Epidermal melanocyte (primary cell): ENCODE data around the gene NUP214.

Experiments used
- DNase-seq: peaks from one replicate; pipeline ENCODE4 v3.0.0; 2011; ENCODE audit warnings: low spot score; ENCODE audit not compliant: insufficient read length

NUP214 gene

GRCh38 chr9:131125288-131126058 is at the start of gene NUP214:
TSS of gene NUP214 (plus strand) at chr9:131125586. CDS start at chr9:131125705, 119 bp downstream.
- peak; percentile 97 for DNase-seq

GRCh38 chr9:131076347-131077195 is 48.8 kb upstream of the NUP214 start:
- DNase-seq: no peak

DNA sequence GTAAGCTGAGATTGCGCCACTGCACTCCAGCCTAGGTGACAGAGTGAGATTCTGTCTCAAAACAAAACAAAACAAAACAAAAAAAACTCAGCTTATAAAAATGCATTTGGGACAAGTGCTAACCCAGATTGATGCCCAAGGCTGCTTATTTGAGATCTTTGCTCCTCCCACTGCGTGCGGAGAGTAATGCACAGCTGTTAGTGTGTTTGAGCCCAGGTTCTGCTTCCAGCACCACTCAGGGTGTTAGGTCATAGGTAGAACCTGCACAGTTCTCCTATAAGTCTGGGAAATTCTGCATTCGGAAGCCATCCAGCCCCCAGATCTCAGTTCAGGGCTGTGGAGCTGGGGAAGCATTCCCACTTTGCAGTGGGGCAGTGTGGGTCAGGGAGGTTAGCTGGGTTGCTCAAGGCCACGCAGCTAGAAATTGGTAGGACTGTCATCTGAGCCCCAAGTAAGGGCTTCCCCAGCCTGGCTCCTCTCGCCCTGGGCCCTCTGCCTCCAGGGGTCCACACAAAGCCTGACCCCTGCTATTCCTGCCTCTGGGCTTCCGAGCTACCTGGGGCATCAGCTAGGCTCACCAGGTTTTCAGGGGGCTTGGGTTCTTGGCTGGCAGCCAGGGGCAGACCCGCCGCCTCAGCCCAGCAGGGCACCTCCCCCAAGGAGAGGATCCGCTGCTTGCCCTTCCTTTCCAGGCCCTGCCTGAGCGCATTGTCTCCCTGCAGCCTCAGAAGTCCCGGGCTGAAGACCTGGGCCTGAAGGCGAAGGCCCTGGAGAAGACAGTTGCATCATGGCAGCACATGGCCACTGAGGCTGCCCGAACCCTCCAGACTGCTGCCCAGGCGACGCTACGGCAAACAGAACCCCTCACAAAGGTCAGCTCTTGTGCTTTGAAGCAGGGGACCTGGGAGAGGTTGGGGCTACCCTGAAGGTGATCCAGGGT is 46.7 kb upstream of the NUP214 start:
- no peak for DNase-seq

DNA sequence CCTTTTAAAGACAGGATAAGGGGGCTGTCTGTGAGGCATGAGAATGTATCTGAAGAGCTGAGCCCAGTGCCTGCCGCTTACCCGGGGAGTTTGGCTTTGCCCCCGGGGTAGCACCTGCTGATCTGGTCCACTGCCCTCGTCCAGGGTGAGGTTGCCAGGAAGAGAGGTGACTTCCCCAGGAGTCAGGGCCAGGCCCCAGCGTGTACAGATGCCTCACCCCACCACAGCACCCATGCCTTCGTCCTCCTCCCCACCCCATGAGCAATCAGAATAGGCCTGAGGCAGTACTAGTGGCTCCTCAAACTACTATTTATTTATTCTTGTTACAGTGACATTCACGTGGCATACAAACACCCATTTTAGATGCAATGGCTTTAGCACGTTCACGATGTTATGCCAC is 44.8 kb upstream of the NUP214 start:
- no peak for DNase-seq

DNA sequence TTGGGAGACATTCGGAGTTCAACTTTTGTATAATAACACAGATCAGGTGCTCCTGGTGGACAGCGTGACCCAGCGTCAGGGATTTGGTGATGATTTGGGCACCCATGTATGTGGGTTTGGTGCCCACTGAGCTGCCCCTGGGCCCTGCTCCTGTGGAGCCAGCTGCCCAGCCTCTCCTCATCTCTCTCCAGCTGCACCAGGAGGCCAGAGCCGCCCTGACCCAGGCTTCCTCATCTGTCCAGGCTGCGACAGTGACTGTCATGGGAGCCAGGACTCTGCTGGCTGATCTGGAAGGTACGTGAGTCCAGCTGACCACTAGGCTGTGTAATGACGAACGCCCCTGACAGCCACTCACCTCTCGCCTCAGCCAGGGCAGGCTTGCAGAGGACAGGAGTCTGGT is 43.5 kb upstream of the NUP214 start:
- DNase-seq: no peak

DNA sequence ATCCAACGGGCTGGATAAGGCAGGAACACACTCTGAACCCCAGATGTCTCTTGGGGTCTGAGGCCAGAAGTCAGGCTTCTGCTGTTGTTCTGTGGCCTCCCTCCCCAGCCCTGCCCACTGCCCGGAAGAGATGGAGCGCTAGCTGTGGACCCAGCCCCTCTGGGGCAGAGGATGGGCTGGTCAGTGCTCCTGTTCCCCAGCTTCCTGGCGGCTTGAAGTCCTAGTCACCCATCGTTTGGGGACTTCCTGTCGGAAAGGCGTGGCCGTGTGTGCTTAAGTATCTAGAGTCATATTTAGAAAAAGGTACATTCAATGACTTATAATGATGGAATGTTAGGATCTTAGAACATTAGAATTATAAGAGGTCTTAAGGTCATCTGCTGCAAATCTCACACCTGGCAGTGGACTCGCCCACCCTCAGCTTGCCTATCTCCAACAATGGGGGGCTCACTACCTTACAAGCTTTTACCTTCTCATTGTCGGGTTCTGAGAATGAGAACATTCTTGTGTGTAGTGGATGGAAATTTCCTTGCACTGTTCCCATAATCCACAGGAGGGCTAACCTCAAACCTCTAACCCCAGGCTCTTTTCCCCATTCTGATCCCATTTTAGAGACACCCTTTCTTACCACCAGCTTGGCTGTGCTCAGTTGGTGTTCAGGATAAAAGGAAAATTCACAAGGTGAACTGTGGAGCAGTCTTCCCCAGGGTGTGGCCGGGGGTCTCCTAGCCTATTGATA is 42.4 kb upstream of the NUP214 start:
- DNase-seq: no peak

DNA sequence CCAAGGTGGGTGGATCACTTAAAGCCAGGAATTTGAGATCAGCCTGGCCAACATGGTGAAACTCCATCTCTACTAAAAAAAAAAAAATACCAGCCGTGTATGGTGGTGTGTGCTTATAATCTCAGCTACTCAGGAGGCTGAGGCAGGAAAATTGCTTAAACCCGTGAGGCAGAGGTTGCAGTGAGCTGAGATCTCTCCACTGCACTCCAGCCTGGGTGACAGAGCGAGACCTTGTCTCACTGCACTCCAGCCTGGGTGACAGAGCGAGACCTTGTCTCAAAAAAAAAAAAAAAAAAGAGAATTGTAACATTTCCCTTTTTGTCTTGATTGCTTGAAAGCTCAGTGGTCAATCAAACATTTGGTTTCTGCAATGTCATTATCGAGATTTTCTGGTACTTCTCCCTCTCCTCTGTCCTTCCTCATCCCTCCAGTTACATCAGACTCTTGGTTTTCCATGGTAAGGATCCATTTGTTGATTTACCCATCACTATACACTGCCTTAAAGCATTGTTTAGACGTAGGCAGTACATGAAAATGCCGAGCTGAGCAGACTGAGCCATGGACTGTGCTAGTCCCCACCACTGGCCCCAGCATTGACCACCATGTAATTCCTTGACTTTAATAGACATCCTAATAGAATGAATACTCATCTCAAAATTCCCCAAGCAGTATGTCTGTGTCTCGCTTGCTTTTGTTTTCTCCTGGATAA is 40.6 kb upstream of the NUP214 start:
- no peak for DNase-seq

- DNase-seq: no peak
Measured at GRCh38 chr9:131085370-131086122, 39.8 kb upstream of the NUP214 start.

DNA sequence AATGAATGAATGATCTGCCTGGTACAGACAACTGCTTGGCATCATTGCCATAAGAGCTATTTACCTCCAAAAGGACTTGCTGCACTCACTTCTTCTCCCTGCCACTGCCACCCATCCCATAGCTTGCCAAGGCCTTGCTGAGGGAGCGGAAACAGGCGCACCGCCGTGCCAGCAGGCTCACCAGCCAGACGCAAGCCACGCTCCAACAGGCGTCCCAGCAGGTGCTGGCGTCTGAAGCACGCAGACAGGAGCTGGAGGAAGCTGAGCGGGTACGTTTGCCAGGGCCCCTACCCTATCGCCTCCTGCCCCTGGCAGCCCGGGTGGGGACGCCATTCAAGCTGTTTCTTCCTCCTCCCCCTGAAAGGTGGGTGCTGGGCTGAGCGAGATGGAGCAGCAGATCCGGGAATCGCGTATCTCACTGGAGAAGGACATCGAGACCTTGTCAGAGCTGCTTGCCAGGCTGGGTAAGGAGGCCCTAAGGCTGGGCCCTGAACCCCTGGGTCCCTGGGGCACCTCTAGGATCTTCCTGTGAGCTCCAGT is 38.0 kb upstream of the NUP214 start:
- DNase-seq: no peak

DNA sequence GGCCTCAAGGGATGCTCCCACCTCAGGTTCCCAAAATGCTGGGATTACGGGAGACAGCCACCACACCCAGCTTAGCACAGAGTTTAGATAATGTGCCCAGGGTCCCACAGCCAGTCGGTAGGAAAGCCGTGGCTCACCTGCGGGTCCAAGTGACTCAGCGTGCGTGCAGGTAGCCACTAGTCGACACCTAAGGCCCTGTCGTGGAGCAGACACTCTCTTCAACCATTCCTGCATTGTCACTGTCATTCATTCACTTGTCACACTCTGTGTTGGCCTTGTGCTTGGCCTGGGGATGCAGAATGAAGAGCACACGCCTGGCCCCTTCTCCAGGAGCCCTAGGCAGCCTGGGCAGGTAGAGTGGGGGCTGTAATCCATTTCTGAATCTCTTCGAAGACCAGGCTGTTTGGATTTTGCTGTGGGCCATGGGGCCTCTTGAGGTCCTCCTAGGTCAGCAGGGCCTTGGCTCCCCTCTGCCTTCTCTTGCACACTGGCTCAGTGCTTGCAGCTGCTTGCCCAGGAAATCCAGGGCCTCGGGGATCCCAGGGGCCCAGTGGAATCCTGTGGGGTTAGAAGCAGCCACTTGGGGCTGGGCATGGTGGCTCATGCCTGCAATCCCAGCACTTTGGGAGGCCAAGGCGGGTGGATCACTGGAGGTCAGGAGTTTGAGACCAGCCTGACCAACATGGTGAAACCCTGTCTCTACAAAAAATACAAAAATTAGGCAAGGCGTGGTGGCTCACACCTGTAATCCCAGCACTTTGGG is 35.2 kb upstream of the NUP214 start:
- no peak for DNase-seq

GRCh38 chr9:131091352-131091992 is 33.9 kb upstream of the NUP214 start:
- no peak for DNase-seq

DNA sequence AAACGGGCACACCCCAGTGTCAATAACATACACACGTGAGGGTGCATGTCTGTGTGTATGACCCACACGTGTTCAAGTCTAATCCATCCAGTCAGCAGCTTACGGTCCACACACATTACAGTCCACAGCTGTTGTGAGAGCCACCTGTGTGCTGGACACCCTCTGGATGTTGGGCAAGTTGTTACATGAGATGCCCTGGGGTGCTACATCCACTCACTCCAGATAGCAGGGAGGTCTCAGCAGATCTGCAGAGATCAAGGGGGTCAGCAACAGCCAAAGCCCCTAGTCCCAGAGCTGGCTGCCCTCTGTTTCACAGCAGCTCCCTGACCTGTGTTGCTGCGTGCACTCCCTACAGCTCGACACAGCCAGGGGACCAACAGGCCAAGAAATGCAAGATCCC is 33.4 kb upstream of the NUP214 start:
- no peak for DNase-seq

GRCh38 chr9:131092548-131093440 is 32.6 kb upstream of the NUP214 start:
- DNase-seq: no peak

DNA sequence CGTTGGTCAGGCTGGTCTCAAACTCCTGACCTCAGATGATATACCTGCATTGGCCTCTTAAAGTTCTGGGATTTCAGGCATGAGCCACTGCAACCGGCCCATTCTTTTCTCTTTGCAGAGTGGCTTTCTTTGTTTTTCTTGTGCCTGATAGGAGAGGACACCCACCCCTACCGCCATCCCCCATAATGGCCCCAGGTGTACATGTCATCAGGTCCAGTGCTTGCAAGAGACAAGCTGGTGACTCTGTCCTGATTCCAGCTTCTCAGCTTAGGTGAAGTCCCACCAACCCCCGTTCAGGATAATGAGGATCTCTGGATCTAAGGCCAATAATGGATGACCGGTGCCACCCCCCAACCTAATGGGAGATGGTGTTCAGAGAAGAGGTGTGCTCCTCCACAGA is 31.4 kb upstream of the NUP214 start:
- no peak for DNase-seq

GRCh38 chr9:131094622-131095021 is 30.8 kb upstream of the NUP214 start:
- DNase-seq: peak; percentile 68

GRCh38 chr9:131095666-131096268 is 29.6 kb upstream of the NUP214 start:
- no peak for DNase-seq
